Heart left ventricle (tissue), 16 donors: Measurements from ENCODE around the gene FAM217A. TPM values are rescaled to one million over a fixed set of nuclear protein-coding genes. Genes with fewer than 3 reads are reported as not detected.

Source experiments
- ATAC-seq, 4 donors: fragments of 200-7000 bp; cut with Tn5 transposase; one replicate each; pipeline ENCODE4 v1.9.1; 2020 to 2022; ENCODE audit warnings: moderate library complexity in 4 of 4, mild to moderate bottlenecking in 3 of 4, moderate number of reproducible peaks in 1 of 4
- DNase-seq, 5 donors: peaks; one replicate each; pipeline ENCODE4 v3.0.0-alpha.2; 2020
- H3K27ac ChIP-seq, 12 donors: fragments of 200-600 bp; sonication (generic) in 4 of 12; one replicate each; pipeline versions ENCODE4 v1.5.0 to v1.8.0; 2016 to 2022; ENCODE audit warnings: mild to moderate bottlenecking in 2 of 12
- H3K27me3 ChIP-seq, 9 donors: fragments of 200-600 bp; sonication (generic) in 2 of 9; one replicate each; pipeline versions ENCODE4 v1.5.1 to v1.8.0; 2016 to 2022; ENCODE audit warnings: mild to moderate bottlenecking in 3 of 9
- H3K36me3 ChIP-seq, 9 donors: fragments of 200-600 bp; sonication (generic) in 2 of 9; one replicate each; pipeline versions ENCODE4 v1.5.0 to v1.8.0; 2018 to 2022; ENCODE audit warnings: mild to moderate bottlenecking in 2 of 9
- H3K4me1 ChIP-seq, 12 donors: fragments of 200-600 bp; sonication (generic) in 4 of 12; one replicate each; pipeline versions ENCODE4 v1.5.0 to v1.8.0; 2016 to 2022; ENCODE audit warnings: mild to moderate bottlenecking in 3 of 12
- H3K4me3 ChIP-seq, 12 donors: fragments of 200-600 bp; sonication (generic) in 4 of 12; one replicate each; pipeline versions ENCODE4 v1.5.0 to v1.8.0; 2017 to 2022; ENCODE audit warnings: mild to moderate bottlenecking in 9 of 12, moderate library complexity in 4 of 12
- H3K9me3 ChIP-seq, 12 donors: fragments of 200-600 bp; sonication (generic) in 4 of 12; one replicate each; pipeline versions ENCODE4 v1.5.0 to v1.8.0; 2016 to 2022; ENCODE audit warnings: mild to moderate bottlenecking in 1 of 12
- CTCF ChIP-seq, 12 donors: fragments of 200-600 bp; sonication (generic) in 4 of 12; IDR thresholded peaks; one replicate each; pipeline versions ENCODE4 v1.5.0 to v1.8.0; 2018 to 2022; ENCODE audit warnings: antibody characterized with exemption in 12 of 12, mild to moderate bottlenecking in 5 of 12
- POLR2A ChIP-seq, 2 donors: fragments of 450-650 bp; IDR thresholded peaks; one replicate each; pipeline ENCODE4 v1.6.1; 2017; ENCODE audit warnings: antibody characterized with exemption in 2 of 2, mild to moderate bottlenecking in 2 of 2, moderate library complexity in 2 of 2
- WGBS, 4 donors: extraction: QIAGEN DNeasy Blood & Tissue Kit in 2 of 4; methylation state at CpG; one replicate each; pipeline versions ENCODE4 v1.1.5 to v1.1.7; 2013 to 2018; 5-methylcytosine and 5-hydroxymethylcytosine counted together
- intact Hi-C, 10 donors: fragments of 100-400 bp; cut with DNase I; formaldehyde crosslinking; loops; one replicate each; pipeline versions ENCODE4 v1.11.1 to v1.14.2; 2022
- polyA plus RNA-seq, 2 donors: library from polyadenylated mRNA; stranded (reverse); fragments of 200-250 nt; gene quantifications; one replicate each; pipeline ENCODE4 v1.2.3, GENCODE V29; 2013
- total RNA-seq, 9 donors: library from RNA; depleted of rRNA in 2 of 9; stranded (reverse); fragments of >200 nt in 2 of 9; fragmentation: NEBNext Ultra II Directional in 3 of 9; extraction: Animal tissue kit (Norgen Biotek cat#: 25700) in 3 of 9; gene quantifications; one replicate each; pipeline versions ENCODE4 v1.1.0 to v1.2.4, GENCODE V29; 2016 to 2023
- donor health status: ischemic (EF 13 %, LVEDD 7.1; RV severe dilation, severe dysfunction).
- donor health status: healthy with polysubstance abuse.
- donor health status: DM: no; HTN: yes; CAD: no.
- donor health status: DM: no; HTN: no; CAD: no.
- donor health status: ischemic (EF 25% LVEDD 6.9; RV normal size, moderate dysfunction).
- donor health status: ischemic (EF 25% LVEDD 5.7; RV mildly dilated, moderate dysfunction).
- donor health status: healthy.
- donor health status: DM: yes; HTN: yes; CAD: no.
- donor health status: ischemic (EF 35%, LVEDD 5.7; RV mildly dilated, moderate dysfunction).
- donor health status: nonischemic (EF 11% LVEDD 7.7; RV severe dilation, severe dysfunction).
- donor health status: DM: yes; HTN: yes; CAD: no.
- donor health status: PGD.
- donor health status: ischemic (EF 29% LVEDD 5.4; RV normal size, mild dysfunction).
- donor health status: nonischemic (EF 23%, LVEDD 6.1; RV moderate dilation, normal function).

FAM217A gene
- total and polyA plus RNA-seq, 11 donors = not detected

- no peak for DNase-seq
- Histone ChIP-seq H3K4me3 (no peak overlapping the region), H3K36me3 (no peaks in the 10 kb centered on the region), H3K27ac (no peak overlapping the region), H3K4me1 (no peaks in the 10 kb centered on the region), H3K27me3 (no peaks in the 10 kb centered on the region), H3K9me3 (no peaks in the 10 kb centered on the region)
- intact Hi-C loops = no loop called here
- TF ChIP-seq CTCF (IDR thresholded peaks at IDR 0.05) (no peak), POLR2A (IDR thresholded peaks at IDR 0.05) (no peak)
- 94 to 100% (median 97%) methylated on average over 1 of the region's 1 CpG for WGBS, 4 donors
- no peak for ATAC-seq
These were observed 6.4 kb upstream of the FAM217A start for GRCh38 chr6:4085332-4085700.

DNA sequence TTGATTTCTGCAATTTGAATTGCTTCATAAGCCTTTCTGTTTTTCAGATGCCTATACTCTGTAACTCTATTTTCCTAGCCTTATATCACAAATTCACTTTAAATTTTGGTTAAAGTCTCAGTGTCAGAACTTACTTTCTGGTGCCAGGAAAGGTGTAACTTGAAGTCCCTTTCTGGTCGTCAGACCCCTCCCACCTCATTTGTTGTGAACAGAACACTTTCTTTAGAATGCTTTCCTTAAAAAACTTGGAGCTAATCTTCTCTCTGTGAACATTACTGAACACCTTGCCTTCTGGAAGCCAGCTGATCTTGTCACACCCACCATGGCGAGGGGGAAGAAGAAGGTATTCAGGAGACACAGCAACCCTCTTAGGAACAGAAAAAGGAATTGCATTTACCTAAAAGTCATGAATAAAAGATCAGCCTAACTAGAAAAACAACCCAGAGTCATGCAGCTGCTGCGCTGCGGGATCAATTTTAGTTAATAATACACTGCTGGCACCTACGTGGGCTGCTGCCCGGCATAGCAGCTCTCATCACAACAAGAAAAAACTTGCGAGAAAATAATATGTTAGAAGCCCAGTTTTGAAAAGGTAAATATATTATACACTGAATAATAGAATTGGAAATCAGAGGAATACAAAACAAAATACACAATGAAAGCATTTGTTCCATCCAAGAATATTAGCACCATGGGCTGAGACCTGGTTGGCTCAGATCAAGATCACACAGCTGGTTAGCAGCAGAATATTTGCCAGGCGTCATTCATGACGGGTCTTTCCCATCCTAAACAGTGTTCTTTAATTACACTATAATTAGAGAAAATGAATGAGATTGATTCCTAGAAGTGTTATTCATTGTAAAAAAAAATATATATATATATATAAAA lies 5.8 kb upstream of the FAM217A start:
- no peak for DNase-seq
- 86 to 90% (median 88%) methylated on average over 9 of the region's 9 CpGs for WGBS, 4 donors
- no peak overlapping the region for H3K4me3 ChIP-seq
- intact Hi-C loops = no loop called here
- ATAC-seq = no peak
- H3K27me3 ChIP-seq = no peaks in the 10 kb centered on the region
- H3K27ac ChIP-seq = no peak overlapping the region
- no peaks in the 10 kb centered on the region for H3K9me3 ChIP-seq
- no peak for TF ChIP-seq POLR2A (IDR thresholded peaks at IDR 0.05)
- no peak for TF ChIP-seq CTCF (IDR thresholded peaks at IDR 0.05)
- no peaks in the 10 kb centered on the region for H3K4me1 ChIP-seq
- H3K36me3 ChIP-seq = no peaks in the 10 kb centered on the region

DNA sequence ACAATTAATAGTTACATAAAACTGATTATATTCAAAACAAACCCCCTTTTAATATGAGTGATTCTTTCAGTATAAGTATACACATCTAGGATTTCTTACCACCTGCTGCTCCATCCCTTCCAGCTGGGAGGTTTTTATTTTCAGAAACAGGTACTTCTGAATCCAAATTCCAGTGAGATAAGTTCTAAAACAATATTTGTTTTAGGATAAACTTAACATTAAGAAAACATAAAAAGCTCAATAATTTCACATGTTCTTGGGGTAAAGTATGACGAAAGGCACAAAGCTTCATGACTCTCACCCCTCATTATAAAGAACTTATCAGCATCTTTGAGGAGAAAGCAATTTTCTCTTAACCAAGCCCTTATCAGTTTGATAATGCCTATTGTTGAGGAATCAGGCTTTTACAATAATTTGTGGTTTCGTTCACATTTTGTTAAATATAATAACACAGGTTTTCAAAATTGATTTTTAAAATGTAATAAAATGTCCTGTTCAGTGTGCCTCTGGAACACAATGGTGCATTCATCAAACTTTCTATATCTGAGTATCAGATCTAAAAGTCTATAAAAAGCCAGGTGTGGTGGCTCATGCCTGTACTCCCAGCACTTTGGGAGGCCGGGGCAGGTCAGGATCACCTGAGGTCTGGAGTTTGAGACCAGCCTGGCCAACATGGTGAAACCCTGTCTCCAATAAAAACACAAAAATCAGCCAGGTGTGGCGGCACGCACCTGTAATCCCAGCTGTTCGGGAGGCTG lies 4.3 kb downstream of the FAM217A start:
- ATAC-seq (no peak), DNase-seq (no peak)
- no peaks in the 10 kb centered on the region for H3K9me3 ChIP-seq
- H3K4me1 ChIP-seq = no peaks in the 10 kb centered on the region
- H3K4me3 ChIP-seq = no peak overlapping the region
- TF ChIP-seq CTCF (IDR thresholded peaks at IDR 0.05) = no peak
- no peak for TF ChIP-seq POLR2A (IDR thresholded peaks at IDR 0.05)
- peaks cover 0 to 16% (median 8%) of the 10 kb centered on the region in 9 donors for H3K27me3 ChIP-seq
- H3K36me3 ChIP-seq = no peaks in the 10 kb centered on the region
- no peak overlapping the region for H3K27ac ChIP-seq
- 82 to 95% (median 91%) methylated on average over 6 of the region's 6 CpGs for WGBS, 4 donors
- intact Hi-C loops = no loop called here

DNA sequence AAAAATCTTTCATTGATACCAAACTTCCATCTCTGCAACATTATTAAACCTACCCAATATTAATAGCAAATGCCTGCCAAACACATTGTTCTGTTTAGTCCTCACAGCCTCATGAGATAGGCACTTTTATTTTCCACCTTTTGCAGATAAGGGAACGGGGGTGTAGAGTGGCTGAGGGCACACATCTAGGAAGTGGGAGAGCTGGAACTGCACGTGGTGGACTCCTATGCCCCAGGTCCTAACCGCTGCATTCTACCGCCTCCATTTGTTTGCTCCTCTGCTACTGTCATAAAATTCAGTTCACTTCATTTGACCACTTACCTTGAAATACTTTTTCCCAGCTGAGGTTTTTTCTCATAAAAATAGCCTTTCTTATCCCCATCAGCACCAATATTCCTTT lies 7.6 kb downstream of the FAM217A start:
- intact Hi-C loops = no loop called here
- H3K9me3 ChIP-seq = no peaks in the 10 kb centered on the region
- no peaks in the 10 kb centered on the region for H3K27me3 ChIP-seq
- H3K27ac ChIP-seq = no peak overlapping the region
- no peak for ATAC-seq
- peaks cover 0 to under 1% (median 0%) of the 10 kb centered on the region in 9 donors for H3K36me3 ChIP-seq
- no peak for TF ChIP-seq CTCF (IDR thresholded peaks at IDR 0.05)
- no peaks in the 10 kb centered on the region for H3K4me1 ChIP-seq
- H3K4me3 ChIP-seq = no peak overlapping the region
- WGBS, 4 donors = 62 to 68% (median 65%) methylated on average over 4 of the region's 4 CpGs
- no peak for DNase-seq
